ENCODE results near the gene KIR3DL3. TPM values are rescaled to one million over a fixed set of nuclear protein-coding genes. Genes with fewer than 3 reads are reported as not detected.
"Not testable (repeated sequence)": the region's sequence is repeated elsewhere in the genome, so short reads cannot be mapped to it uniquely, and the experiment has no call there.

Gene KIR3DL3
- total and polyA plus RNA-seq, 4 donors: not detected

DNA sequence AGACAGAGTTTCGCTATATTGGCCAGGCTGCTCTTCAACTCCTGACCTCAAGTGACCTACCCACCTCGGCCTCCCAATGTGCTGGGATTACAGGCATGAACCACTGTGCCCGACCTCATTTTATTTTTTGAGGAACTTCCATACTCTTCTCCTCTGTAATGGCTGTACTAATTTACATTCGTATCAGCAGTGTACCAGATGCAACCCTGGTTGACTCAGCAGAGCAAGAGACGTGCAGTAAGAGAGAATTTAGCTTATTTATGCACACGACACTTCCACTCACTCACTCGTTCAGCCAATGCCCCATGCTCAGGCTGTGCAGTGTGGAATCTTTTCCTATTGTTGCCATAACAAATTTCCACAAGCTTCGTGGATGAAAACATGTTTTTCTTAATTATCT, 6.9 kb downstream of the KIR3DL3 start:
- Histone ChIP-seq H3K9me3 (ENCODE audit: control insufficient read depth in 4 of 4, insufficient read depth in 3 of 4, low read length in 3 of 4) (peaks cover 0 to 15% (median 5%) of the 10 kb centered on the region in 4 donors), H3K36me3 (ENCODE audit: control insufficient read depth in 4 of 4, insufficient read depth in 4 of 4, low read length in 4 of 4) (no peaks in the 10 kb centered on the region), H3K27me3 (ENCODE audit: control insufficient read depth in 3 of 3, insufficient read depth in 3 of 3, low read length in 2 of 3) (no peaks in the 10 kb centered on the region), H3K9ac (ENCODE audit: insufficient read depth in 1 of 2, low read length in 2 of 2) (no peak overlapping the region), H3K4me1 (ENCODE audit: control insufficient read depth in 5 of 5, insufficient read depth in 5 of 5, low read length in 5 of 5) (no peaks in the 10 kb centered on the region), H3K4me3 (no peak overlapping the region), H3K27ac (ENCODE audit: low read depth in 1 of 2, low read length in 1 of 2) (no peak overlapping the region)
- ATAC-seq (ENCODE audit: insufficient read depth, low FRiP score): no peak
- DNase-seq: no peak
- TF ChIP-seq, protein P1, sequence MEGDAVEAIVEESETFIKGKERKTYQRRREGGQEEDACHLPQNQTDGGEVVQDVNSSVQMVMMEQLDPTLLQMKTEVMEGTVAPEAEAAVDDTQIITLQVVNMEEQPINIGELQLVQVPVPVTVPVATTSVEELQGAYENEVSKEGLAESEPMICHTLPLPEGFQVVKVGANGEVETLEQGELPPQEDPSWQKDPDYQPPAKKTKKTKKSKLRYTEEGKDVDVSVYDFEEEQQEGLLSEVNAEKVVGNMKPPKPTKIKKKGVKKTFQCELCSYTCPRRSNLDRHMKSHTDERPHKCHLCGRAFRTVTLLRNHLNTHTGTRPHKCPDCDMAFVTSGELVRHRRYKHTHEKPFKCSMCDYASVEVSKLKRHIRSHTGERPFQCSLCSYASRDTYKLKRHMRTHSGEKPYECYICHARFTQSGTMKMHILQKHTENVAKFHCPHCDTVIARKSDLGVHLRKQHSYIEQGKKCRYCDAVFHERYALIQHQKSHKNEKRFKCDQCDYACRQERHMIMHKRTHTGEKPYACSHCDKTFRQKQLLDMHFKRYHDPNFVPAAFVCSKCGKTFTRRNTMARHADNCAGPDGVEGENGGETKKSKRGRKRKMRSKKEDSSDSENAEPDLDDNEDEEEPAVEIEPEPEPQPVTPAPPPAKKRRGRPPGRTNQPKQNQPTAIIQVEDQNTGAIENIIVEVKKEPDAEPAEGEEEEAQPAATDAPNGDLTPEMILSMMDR (IDR thresholded peaks at IDR 0.05; ENCODE audit: control extremely low read depth, extremely low read depth): no peak
- 55 to 69% methylated on average over 8 of the region's 8 CpGs for WGBS, 2 donors

DNA sequence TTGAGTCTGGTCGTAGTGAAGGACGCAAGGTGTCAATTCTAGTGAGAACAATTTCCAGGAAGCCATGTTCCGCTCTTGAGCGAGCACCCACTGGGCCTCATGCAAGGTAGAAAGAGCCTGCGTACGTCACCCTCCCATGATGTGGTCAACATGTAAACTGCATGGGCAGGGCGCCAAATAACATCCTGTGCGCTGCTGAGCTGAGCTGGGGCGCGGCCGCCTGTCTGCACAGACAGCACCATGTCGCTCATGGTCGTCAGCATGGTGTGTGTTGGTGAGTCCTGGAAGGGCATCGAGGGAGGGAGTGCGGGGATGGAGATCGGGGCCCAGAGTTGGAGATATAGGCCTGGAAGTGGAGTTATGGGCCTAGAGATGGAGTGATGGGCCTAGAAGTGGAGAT, 14.1 kb downstream of the KIR3DL3 start, which contains the start of gene KIR2DL3:
Gene KIR2DL3 (plus strand): TSS at position 208 of the 400 bp plus-strand sequence. CDS start 33 bp downstream, at position 241.
- not testable (repeated sequence) for H3K9ac ChIP-seq (ENCODE audit: insufficient read depth in 1 of 2, low read length in 2 of 2); H3K9me3 ChIP-seq (ENCODE audit: control insufficient read depth in 4 of 4, insufficient read depth in 3 of 4, low read length in 3 of 4); DNase-seq; H3K36me3 ChIP-seq (ENCODE audit: control insufficient read depth in 4 of 4, insufficient read depth in 4 of 4, low read length in 4 of 4); H3K4me3 ChIP-seq; H3K4me1 ChIP-seq (ENCODE audit: control insufficient read depth in 5 of 5, insufficient read depth in 5 of 5, low read length in 5 of 5); H3K27me3 ChIP-seq (ENCODE audit: control insufficient read depth in 3 of 3, insufficient read depth in 3 of 3, low read length in 2 of 3); H3K27ac ChIP-seq (ENCODE audit: low read depth in 1 of 2, low read length in 1 of 2); ATAC-seq (ENCODE audit: insufficient read depth, low FRiP score)
- 91 to 92% methylated on average over 16 of the region's 16 CpGs for WGBS, 2 donors

DNA sequence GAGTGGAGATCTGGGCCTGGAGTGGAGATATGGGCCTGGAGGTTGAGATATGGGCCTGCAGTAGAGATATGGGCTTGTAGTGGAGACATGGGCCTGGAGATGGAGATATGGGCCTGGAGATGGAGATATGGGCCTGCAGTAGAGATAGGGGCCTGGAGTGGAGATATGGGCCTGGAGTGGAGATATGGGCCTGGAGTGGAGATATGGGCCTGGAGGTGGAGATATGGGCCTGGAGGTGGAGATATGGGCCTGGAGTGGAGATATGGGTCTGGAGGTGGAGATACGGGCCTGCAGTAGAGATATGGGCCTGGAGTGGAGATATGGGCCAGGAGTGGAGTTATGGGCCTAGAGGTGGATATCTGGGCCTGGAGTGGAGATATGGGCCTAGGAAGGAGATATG, 14.5 kb downstream of the KIR3DL3 start:
- H3K27me3 ChIP-seq (ENCODE audit: control insufficient read depth in 3 of 3, insufficient read depth in 3 of 3, low read length in 2 of 3): no peaks in the 10 kb centered on the region
- H3K4me1 ChIP-seq (ENCODE audit: control insufficient read depth in 5 of 5, insufficient read depth in 5 of 5, low read length in 5 of 5): no peaks in the 10 kb centered on the region
- peaks cover 0 to 6% (median 0%) of the 10 kb centered on the region in 4 donors for H3K9me3 ChIP-seq (ENCODE audit: control insufficient read depth in 4 of 4, insufficient read depth in 3 of 4, low read length in 3 of 4)
- 83 to 94% methylated on average over 1 of the region's 1 CpG for WGBS, 2 donors
- no peak for DNase-seq
- no peak overlapping the region for H3K27ac ChIP-seq (ENCODE audit: low read depth in 1 of 2, low read length in 1 of 2)
- no peaks in the 10 kb centered on the region for H3K36me3 ChIP-seq (ENCODE audit: control insufficient read depth in 4 of 4, insufficient read depth in 4 of 4, low read length in 4 of 4)
- H3K4me3 ChIP-seq: no peak overlapping the region
- no peak overlapping the region for H3K9ac ChIP-seq (ENCODE audit: insufficient read depth in 1 of 2, low read length in 2 of 2)
- ATAC-seq (ENCODE audit: insufficient read depth, low FRiP score): no peak
- TF ChIP-seq, protein P1 (IDR thresholded peaks at IDR 0.05; ENCODE audit: control extremely low read depth, extremely low read depth): no peak

DNA sequence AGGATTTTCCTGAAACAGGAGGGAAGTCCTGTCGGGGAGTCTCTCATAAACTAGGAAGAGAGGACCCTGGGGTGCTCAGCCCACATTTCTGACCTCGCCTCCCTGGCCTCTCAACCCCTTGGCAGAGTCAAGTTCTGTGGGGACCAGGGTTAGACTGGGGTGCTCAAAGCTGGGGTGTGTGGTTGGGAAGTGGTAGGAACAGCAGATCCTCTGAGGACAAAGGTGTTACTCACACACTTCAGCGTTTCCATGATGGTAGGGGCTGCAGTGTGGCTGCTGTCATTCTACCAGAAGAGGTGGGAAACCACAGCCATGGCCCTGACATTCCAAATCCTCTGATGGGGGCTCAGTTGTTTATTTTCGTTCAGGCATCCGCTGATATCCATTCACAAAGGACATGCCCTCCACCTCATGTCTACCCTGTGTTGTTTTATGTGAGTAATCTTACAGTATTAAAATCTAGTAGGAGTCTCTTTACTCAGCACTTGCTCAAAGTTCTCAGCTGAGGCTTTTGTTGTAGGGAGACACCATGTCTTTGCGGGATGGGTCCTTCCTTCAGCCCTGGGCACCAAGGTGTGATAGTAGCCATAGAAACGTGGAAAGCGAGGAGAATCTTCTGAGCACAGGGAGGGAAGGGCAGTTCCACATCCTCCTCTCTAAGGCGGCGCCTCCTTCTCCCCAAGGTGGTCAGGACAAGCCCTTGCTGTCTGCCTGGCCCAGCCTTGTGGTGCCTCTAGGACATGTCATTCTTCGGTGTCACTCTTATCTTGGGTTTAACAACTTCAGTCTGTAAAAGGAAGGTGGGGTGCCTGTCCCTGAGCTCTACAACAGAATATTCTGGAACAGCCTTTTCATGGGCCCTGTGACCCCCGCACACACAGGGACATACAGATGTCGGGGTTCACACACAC, 15.6 kb downstream of the KIR3DL3 start:
- Histone ChIP-seq H3K4me1 (ENCODE audit: control insufficient read depth in 5 of 5, insufficient read depth in 5 of 5, low read length in 5 of 5) (no peaks in the 10 kb centered on the region), H3K27me3 (ENCODE audit: control insufficient read depth in 3 of 3, insufficient read depth in 3 of 3, low read length in 2 of 3) (no peaks in the 10 kb centered on the region), H3K27ac (ENCODE audit: low read depth in 1 of 2, low read length in 1 of 2) (no peak overlapping the region), H3K9ac (ENCODE audit: insufficient read depth in 1 of 2, low read length in 2 of 2) (no peak overlapping the region), H3K9me3 (ENCODE audit: control insufficient read depth in 4 of 4, insufficient read depth in 3 of 4, low read length in 3 of 4) (no peaks in the 10 kb centered on the region), H3K4me3 (no peak overlapping the region), H3K36me3 (ENCODE audit: control insufficient read depth in 4 of 4, insufficient read depth in 4 of 4, low read length in 4 of 4) (no peaks in the 10 kb centered on the region)
- TF ChIP-seq, protein P1 (IDR thresholded peaks at IDR 0.05; ENCODE audit: control extremely low read depth, extremely low read depth): no peak
- no peak for ATAC-seq (ENCODE audit: insufficient read depth, low FRiP score)
- no peak for DNase-seq
- 83 to 85% methylated on average over 13 of the region's 13 CpGs for WGBS, 2 donors

DNA sequence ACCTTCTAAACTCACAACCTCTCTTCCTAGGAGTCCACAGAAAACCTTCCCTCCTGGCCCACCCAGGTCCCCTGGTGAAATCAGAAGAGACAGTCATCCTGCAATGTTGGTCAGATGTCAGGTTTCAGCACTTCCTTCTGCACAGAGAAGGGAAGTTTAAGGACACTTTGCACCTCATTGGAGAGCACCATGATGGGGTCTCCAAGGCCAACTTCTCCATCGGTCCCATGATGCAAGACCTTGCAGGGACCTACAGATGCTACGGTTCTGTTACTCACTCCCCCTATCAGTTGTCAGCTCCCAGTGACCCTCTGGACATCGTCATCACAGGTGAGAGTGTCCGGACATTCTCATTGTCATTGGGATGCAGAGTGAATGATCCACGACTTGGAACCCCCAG, 17.7 kb downstream of the KIR3DL3 start:
- not testable (repeated sequence) for H3K4me1 ChIP-seq (ENCODE audit: control insufficient read depth in 5 of 5, insufficient read depth in 5 of 5, low read length in 5 of 5); H3K9me3 ChIP-seq (ENCODE audit: control insufficient read depth in 4 of 4, insufficient read depth in 3 of 4, low read length in 3 of 4); H3K27me3 ChIP-seq (ENCODE audit: control insufficient read depth in 3 of 3, insufficient read depth in 3 of 3, low read length in 2 of 3); H3K36me3 ChIP-seq (ENCODE audit: control insufficient read depth in 4 of 4, insufficient read depth in 4 of 4, low read length in 4 of 4); ATAC-seq (ENCODE audit: insufficient read depth, low FRiP score); H3K4me3 ChIP-seq; H3K9ac ChIP-seq (ENCODE audit: insufficient read depth in 1 of 2, low read length in 2 of 2); DNase-seq; H3K27ac ChIP-seq (ENCODE audit: low read depth in 1 of 2, low read length in 1 of 2)
- 55 to 56% methylated on average over 5 of the region's 5 CpGs for WGBS, 2 donors

DNA sequence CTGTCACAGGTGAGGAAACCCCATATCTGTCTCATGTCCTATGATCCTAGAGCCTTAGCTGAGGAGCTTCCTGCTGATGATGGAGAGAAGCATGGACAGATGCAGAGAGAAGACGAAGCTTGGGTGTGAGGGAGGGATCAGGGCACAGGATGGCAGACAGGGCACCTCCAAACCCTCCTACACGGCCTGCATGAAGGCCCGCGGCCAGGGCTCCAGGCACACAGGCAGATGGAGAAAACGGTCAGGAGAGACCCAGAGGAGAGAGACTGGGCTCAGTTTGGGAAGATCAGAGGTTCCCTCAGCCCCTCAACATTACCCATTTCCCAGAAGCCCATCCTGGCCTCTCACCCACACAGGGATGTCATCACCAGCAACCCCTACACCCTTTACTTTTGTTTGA, 19.8 kb downstream of the KIR3DL3 start:
- H3K9ac ChIP-seq (ENCODE audit: insufficient read depth in 1 of 2, low read length in 2 of 2); H3K27ac ChIP-seq (ENCODE audit: low read depth in 1 of 2, low read length in 1 of 2); H3K36me3 ChIP-seq (ENCODE audit: control insufficient read depth in 4 of 4, insufficient read depth in 4 of 4, low read length in 4 of 4); H3K4me3 ChIP-seq; ATAC-seq (ENCODE audit: insufficient read depth, low FRiP score); H3K9me3 ChIP-seq (ENCODE audit: control insufficient read depth in 4 of 4, insufficient read depth in 3 of 4, low read length in 3 of 4); H3K4me1 ChIP-seq (ENCODE audit: control insufficient read depth in 5 of 5, insufficient read depth in 5 of 5, low read length in 5 of 5); DNase-seq; H3K27me3 ChIP-seq (ENCODE audit: control insufficient read depth in 3 of 3, insufficient read depth in 3 of 3, low read length in 2 of 3): not testable (repeated sequence)
- 73 to 86% methylated on average over 5 of the region's 5 CpGs for WGBS, 2 donors

Data from lung (tissue), 12 donors.